Hypothalamus (tissue), 51 donors: Measurements from ENCODE around the gene EPHA2.
"Not testable (repeated sequence)": the region's sequence is repeated elsewhere in the genome, so short reads cannot be mapped to it uniquely, and the experiment has no call there.

Experiments
- DNase-seq, 51 donors: peaks; one replicate each; lab custom pipeline; 2025; lab: John Stamatoyannopoulos, UW

The EPHA2 gene

DNA sequence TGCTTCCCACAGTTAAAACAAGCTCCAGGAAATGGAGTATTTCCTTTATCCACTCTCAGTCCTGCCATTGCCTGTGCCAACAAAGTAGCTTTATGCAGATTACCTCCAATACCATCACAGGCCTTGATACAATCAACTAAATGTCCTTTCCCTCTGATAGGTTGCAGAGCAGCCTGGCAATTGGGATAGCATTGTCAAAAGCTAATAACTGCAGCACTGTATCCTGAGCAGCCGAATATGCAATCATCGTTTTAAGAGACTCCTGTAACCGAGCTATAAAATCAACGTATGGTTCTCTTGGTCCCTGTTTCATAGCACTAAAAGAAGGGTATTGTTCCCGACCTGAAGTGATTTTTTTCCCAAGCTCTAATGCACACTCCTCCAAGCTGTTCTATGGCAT lies 48.8 kb downstream of the EPHA2 start:
- not testable (repeated sequence) for DNase-seq

DNA sequence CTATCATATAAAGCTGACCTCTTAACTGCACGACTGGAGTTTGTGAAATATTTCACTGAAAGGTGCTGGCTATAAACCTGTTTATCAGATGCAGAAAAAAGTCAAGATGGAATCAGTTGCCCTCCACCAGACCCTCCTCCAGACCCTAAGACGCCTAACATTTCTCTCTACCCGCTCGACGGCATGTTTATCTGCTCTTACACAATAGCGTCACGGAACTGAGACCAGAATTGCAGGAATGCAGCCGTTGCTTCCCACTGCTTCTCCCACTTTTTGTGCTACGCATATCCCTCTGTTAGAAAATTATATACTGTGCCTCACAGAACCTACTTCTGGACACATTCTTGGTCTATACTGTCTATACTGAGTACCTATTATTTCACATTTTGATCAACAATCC lies 54.2 kb downstream of the EPHA2 start:
- no peak for DNase-seq

DNA sequence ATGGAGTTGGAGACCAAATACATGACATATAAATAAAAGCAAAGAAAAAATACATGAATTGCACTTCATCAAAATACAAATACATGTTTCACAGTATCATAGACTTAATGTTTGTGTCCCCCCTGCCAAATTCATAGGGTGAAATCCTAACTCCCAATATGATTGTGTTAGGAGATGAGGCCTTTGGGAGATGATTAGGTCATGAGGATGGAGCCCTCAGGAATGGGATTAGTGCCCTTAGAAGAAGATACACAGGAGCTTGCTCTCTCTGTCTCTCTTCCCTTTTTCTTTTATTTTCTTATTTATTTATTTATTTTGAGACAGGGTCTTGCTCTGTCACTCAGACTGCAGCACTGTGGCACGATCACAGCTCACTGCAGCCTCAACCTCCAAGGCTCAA lies 56.5 kb downstream of the EPHA2 start:
- DNase-seq: no peak

DNA sequence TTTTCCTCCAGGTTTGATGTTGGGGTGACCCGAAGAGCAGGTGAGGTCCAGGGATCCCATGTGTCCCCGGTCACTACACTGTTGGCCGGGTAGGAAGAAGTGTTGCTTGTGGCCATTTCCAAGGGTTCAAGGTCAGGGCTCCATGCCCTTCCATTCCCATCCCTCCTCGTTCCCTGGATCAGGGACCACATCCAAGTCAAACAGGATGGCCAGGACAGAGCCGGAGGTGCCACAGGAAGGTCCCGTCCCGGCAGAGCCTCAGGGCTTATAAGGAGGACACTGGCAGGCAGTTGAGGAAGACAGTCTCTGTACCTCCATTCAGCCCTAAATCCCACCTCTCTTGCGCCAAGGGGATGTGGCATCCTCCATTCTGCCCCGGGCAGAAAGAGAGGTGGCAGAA lies 60.4 kb downstream of the EPHA2 start:
- DNase-seq: no peak

DNA sequence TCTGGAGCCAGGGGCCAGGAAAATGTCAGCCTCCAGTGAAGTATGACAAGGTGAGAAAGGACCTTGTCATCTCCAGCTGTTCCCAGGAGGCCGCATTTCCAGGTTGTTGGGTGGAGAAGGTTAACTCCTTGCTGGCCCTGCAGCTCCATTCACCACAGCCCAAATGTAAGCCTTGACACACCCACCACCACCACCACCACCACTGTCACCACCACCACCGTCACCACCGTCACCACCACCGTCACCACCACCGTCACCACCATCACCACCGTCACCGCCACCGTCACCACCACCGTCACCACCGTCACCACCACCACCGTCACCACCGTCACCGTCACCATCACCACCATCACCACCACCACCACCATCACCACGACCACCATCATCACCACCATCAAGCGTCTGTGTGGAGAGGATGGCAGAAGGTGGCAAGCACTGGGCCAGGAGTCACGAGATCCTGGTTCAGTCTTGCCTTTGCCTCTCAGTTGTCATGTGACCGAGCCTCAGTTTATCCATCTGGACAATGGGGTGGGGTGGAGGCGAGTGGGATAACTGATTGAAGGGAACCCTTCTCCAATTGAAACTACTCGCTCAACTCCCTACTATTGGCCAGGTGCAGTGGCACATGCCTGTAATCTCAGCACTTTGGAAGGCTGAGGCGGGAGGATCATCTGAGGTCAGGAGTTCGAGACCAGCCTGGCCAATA lies 61.3 kb downstream of the EPHA2 start:
- DNase-seq: no peak

DNA sequence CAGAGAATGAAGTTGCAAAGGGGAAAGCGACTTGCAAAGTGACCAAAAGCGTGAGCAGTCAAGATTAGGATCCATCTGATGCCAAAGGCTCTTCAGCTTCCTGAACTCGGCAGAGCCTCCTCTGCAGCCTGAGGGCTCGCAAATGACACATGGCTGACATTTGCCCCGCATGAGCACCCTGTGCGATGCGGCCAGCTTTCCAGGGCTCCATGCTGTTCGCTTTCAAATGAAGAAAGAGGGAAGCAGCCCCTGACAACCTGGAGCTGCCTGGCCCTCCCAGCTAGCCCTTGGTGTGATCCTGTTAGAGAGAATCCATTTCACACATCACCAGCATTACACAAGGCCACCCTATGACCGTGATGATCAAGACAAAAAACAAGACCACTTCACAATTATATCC lies 62.3 kb downstream of the EPHA2 start:
- no peak for DNase-seq

DNA sequence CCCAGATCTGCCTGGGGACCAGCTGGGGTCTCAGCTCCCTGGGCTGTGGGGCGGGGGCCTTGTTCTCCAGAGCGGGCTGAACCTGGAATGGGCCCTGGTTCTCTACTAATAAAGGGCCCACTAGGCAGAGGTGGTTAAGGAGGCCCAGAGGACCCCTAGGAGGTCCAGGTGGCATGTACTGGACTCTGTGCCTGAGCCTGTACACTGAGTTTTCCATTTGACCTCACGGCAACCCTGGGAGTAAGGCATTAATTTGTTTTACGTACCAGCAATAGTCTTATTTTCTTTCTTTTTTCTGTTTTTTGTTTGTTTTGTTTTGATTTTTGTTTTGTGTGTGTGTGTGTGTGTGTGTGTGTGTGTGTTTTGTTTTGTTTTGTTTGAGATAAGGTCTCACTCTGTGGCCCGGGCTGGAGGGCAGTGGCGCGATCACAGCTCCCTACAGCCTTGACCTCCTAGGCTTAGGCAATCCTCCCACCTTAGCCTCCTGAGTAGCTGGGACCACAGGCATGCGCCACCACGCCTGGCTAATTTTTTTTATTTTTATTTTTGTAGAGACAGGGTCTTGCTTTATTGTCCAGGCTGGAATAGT lies 62.9 kb downstream of the EPHA2 start:
- DNase-seq: no peak

DNA sequence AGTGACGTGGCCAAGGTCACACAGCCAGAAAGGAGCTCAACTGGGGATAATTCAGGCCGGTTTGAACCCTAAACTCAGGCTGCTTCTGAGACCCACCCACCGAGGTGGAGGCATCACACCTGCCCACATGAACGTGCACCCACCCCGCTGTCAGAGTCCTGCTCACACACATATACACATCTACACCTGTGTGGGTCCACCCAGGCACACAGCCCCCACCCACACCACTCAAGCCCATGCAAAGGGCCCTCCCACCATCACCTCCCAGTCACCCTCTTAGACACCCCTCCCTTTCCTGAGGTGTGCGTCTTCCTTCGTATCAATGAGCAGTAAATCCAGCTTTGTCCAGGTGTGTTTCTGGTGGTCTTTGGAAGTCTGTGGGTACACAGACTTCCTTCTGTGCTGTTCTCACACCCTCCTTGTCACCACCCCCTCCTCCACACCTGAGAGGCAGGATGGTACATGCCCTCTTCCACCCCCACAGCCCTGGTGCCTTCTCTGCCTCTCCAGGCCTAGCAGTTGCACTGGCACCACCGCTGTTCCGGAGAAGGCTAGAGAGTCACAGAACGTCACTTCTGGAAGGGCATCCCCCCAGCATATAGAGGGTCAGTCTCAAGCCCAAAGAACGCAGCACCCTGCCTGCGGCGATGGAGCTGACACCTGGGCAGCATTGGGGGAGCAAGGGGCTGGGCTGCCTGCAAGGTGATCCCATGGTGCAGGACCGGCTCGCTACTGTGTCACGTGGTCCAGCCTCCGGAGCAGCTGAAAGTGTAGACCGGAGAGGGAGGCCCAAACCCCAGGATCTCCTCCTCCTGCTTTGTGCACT lies 63.6 kb downstream of the EPHA2 start:
- DNase-seq: no peak

DNA sequence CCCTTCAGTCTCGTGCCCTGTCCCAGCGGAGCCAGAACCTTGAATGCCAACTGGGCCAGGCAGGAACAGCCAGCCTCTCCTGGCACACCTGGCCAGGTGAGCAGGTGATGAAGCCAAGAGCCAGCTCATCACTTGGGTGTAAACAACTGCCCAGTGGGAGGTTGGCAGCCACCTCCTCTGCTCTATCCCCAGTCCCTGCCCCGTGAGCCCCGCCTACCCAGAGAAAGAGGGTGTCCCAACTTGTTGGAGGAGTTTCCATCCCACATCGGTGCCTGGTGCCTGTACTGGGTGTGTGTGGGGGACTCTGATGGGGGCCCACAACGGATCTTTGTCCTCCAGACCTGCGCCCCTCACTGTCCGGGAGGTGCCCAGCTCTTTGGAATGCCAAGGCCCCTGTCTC lies 64.6 kb downstream of the EPHA2 start:
- no peak for DNase-seq

DNA sequence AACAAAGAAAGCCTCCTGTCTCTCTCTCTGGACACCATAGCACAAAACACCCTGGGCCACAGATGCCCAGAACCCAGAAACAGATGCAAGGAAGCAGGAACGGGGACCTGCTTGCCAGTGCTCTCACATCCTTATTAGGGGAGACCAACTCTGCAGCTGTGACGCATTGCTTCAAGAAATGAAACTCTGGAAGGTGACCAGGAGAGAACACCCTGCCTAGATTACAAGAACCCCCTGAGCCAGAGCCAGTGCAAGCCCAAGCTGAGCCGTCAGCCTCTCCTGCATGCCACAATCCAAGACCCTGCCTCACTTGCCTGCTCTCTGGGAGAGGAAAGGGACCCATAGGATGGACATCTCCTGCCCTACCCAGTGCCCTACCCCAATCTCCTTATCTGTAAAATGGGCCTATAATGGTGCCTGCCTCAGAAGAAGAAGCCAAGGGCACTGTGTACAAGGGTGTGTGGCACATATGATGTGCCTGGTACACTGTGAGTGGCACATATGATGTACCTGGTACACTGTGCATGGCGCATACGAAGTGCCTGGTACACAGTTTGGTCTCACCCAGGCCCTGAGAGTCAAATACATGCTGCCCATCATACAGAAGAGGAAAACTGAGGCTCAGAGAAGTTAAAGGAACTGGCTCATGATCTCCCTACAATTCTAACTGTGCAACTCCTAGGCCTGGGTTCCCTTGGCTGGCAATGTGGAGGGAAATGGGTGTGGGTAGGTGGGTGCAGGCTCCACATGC lies 65.6 kb downstream of the EPHA2 start:
- DNase-seq: no peak

DNA sequence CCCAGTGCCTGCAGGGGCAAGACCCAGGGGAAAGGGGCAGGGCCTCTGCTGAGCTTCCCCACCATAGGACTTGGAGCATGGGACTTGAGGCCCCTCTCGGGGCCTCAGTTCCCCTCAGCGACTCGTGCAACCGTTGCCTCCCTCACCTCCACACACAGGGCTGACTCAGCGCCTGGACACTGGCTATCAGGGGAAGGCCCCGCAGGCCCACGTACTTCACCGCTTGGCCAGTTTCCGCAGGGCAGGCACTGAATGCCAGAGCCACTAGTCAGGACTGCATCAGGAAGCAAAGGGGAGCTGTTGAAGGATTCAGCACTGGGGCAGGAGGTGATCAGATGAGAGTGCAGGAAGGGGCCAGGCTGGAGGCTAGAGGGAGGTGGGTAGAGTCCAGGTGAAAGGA lies 66.9 kb downstream of the EPHA2 start:
- no peak for DNase-seq

DNA sequence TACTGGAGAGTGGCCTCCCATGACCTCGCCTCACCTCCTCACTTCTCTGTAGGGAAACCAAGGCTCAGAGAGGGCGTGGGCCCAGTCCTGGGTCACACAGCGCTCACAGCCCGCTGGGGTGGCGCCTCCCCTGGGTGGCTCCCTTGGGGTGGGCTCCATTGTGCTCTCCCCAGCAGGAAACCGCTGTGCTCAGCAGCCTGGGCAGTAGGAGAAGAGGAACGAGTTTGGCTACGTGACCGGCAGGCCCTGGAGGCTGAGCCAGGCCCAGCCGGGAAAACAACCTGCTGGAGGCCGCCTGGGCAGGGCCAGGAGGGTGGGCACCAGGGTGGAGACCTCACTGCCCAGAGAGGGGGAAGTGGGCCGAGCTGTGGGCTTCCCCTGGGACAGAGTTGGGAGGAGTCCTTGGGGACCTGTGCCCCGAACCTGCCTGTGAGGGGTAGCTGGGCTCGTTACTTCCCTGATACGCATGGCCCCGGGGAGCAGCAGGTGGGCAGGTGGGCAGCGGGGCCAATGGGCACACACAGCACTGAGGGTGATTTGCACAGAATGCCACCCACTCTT lies 67.4 kb downstream of the EPHA2 start:
- no peak for DNase-seq

DNA sequence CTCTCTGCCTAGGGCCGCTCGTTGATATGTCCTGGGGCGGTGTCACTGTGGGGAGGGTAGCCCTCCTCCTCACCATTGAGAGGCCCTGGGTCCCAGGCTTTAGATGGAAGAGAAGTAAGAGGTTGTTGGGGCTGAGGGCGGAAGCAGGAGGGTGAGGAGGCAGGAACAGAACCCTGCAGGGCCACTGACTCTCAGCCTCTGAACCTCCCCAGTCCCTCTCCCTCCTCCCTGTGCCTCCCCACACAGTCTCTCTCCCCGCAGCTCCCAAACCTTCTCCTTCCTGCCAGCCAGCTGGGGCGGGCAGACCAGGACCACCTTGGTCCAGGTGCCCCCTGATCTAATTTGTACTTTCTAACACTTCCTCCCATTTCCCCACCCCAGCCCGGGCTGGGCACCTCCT lies 68.1 kb downstream of the EPHA2 start:
- DNase-seq: no peak

DNA sequence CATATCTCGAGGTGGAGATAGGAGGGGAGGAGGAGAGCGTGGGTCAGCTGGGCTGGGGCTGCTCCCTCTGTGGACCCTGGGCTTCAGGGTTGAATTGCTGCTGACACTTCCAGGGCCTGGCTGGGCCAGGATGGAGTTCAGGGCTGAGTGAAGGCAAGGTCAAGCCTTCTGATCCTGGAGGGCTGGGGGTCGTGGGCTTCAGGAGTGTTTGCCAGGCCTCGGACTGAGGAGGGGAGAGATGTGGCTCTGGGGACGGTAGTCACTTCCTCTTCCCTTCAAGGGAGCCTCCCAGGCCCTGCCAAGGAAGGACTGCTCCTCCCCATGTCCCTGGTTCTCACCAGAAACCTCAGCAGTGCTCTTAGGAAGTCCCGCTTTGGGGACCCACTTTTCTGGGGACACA lies 70.3 kb downstream of the EPHA2 start:
- no peak for DNase-seq

DNA sequence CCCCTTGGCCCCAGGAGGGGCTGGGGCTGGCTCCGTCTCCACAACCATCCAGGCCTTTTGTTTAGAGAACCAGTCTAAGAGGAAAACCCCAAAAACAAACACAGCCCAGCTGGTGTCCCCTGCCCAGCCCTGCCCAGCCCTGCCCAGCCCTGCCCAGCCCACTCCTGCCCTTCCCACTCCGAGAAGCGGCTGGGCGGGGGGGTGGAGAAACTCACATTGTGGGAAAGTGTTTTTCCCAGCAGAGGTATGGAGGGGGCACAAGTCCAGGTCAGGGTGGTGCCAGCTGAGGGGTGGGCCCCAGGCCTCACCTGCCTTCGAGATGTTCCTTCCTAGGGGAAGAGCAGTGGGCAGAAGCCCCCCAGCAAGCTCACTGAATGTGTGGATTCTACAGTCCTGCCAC lies 72.4 kb downstream of the EPHA2 start:
- no peak for DNase-seq

DNA sequence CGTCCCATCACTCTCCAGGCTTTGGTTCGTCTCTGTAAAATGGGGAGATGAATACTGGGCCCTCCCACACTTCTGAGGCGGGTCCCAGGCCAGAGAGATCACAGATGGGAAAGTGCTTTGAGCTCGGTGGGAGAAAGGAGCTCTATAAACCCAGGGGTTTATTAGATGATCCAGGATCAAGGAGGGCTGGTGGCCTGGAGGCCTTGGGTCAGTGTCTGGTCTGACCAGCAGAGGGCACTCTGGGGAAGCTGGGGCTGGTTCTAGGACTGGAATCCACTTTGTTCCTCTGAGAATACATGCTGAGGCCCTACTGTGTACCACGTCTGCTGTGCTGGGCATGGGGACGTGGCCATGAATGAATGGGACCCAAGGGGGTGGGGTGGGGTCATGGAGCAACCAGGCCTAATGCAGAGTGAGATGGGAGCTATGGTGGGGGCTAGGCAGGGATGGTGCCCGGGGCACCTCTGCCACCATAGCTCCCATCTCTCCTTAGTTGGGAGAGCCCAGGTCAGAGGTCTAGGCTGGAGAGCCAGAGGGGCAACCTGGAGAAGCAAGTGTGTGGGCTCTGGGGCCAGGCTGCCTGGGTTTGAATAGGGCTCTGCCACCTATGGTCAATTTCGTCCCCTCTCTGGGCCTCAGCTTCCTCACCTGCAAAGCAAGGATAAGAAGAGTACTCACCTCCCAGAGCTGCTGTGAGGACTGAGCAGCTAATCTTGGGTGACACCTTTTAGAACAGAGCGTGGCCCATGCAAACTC lies 73.4 kb downstream of the EPHA2 start:
- peak in 10 of 51 donors; percentile 15 to 44 (median 30) for DNase-seq

DNA sequence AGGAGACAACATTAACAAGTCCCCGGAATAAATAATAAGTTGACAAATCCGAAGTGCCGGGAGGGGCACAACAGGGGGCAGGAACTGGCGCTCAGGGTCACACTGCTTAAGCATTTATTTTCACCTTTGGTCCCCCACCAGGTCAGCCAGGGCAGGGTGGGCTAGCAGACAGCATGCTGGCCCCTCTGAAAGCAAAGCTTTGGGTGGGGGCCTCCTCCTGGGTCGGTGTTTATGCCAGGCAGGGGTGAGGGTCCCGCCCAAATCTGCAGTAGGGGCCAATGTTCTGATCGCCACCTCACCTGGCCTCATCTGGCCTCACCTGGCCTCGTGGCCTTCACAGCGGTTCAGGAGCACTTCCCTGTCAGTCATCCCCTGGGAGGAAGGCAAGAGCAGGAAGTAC lies 74.2 kb downstream of the EPHA2 start:
- DNase-seq: no peak

DNA sequence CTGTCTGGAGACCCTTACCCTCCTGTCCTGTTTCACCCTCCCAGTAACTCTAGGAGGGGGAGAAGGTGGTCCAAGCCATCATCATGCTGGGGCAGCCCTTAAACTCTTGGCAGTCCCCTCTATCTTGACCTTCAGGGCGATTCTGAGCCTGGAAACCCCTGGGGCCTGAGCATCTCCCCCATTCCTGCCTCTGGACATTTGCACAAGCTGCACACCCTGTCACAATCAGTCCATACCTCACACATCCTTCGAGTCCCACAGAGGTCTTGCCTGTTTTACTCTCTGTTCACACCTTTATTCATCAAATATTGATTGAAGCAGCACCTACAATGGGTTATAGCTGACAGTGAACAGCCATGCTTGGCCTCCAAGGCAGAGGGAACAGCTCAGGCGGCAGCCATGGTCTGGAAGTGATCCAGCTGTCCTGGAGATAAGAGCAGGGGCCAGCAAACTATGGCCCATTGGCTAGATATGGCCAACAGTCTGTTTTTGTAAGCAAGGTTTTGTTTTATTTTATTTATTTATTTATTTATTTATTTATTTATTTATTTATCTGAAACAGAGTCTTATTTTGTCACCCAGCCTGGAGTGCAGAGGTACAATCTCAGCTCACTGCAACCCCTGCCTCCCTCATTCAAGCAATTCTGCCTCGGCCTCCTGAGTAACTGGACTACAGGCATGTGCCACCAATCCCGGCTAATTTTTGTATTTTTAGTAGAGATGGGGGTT lies 75.3 kb downstream of the EPHA2 start:
- no peak for DNase-seq

DNA sequence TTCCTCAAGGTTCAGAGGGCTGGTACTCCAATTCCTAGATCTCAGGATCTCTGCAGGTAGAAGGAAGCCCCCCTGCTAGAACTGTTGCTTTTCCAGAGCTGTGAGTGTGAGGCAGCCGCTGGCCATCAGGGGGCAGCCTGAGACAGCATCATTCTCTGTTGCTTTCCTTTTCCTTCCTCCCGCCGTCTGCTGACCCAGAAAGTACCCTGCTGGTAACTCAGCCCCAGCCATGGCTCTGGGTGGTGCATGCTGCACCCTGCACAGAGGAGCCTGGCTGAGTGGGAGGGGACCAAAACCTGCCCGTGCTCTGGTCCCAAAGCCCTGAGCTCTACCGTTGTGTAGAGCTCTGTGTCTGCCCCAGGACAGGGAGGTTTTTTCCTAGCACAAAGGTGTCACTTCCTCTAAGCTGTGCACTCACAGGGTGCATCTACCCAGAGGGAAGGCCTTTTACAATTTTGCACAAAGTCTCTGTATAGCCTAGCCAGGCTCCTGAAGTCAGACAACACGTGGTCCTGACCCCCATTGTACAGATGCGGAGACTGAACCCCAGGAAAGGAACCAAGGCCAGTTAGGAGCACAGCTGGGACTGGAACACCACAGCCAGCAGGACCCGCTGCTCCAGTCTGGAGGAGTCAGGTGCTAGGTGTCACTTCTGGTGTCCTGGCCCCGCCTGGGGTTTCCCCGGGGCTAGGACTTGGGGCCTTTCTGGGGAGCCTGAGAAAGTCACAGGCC lies 76.8 kb downstream of the EPHA2 start:
- peak in 41 of 51 donors; percentile 19 to 86 (median 58) for DNase-seq
